Measurements from ENCODE around the gene ASB10.

ASB10 gene

GRCh38 chr7:151191544-151191943, 4.5 kb upstream of the ASB10 start:
- no peaks in the 10 kb centered on the region for H3K4me1 ChIP-seq (ENCODE audit: control insufficient read depth in 1 of 2, insufficient read depth in 2 of 2, low read length in 2 of 2)
- no peaks in the 10 kb centered on the region for H3K9me3 ChIP-seq (ENCODE audit: control insufficient read depth in 1 of 2, low read length in 2 of 2)
- no peak overlapping the region for H3K9ac ChIP-seq (ENCODE audit: low read depth in 1 of 2, low read length in 2 of 2)
- H3K27ac ChIP-seq (ENCODE audit: low read depth, low read length) = no peak overlapping the region
- H3K36me3 ChIP-seq (ENCODE audit: control insufficient read depth in 1 of 2, insufficient read depth in 2 of 2, low read length in 2 of 2) = no peaks in the 10 kb centered on the region
- H3K4me3 ChIP-seq (ENCODE audit: low read depth in 1 of 2, low read length in 2 of 2) = no peak overlapping the region
- H3K27me3 ChIP-seq (ENCODE audit: control insufficient read depth in 1 of 2, insufficient read depth in 2 of 2, low read length in 2 of 2) = peaks cover 12 to 13% of the 10 kb centered on the region in 2 donors

- H3K27me3 ChIP-seq (ENCODE audit: control insufficient read depth in 1 of 2, insufficient read depth in 2 of 2, low read length in 2 of 2) = no peaks in the 10 kb centered on the region
- H3K36me3 ChIP-seq (ENCODE audit: control insufficient read depth in 1 of 2, insufficient read depth in 2 of 2, low read length in 2 of 2) = no peaks in the 10 kb centered on the region
- H3K27ac ChIP-seq (ENCODE audit: low read depth, low read length) = no peak overlapping the region
Observed at GRCh38 chr7:151189038-151189437, 2.0 kb upstream of the ASB10 start.

GRCh38 chr7:151188252-151188542, 1.1 kb upstream of the ASB10 start:
- Histone ChIP-seq H3K27ac (ENCODE audit: low read depth, low read length) (no peak overlapping the region), H3K4me1 (ENCODE audit: control insufficient read depth in 1 of 2, insufficient read depth in 2 of 2, low read length in 2 of 2) (no peaks in the 10 kb centered on the region), H3K9ac (ENCODE audit: low read depth in 1 of 2, low read length in 2 of 2) (no peak overlapping the region), H3K9me3 (ENCODE audit: control insufficient read depth in 1 of 2, low read length in 2 of 2) (no peaks in the 10 kb centered on the region), H3K4me3 (ENCODE audit: low read depth in 1 of 2, low read length in 2 of 2) (no peak overlapping the region), H3K36me3 (ENCODE audit: control insufficient read depth in 1 of 2, insufficient read depth in 2 of 2, low read length in 2 of 2) (no peaks in the 10 kb centered on the region), H3K27me3 (ENCODE audit: control insufficient read depth in 1 of 2, insufficient read depth in 2 of 2, low read length in 2 of 2) (no peaks in the 10 kb centered on the region)

More at GRCh38 chr7:151189038-151189437, 2.0 kb upstream of the ASB10 start:
- no peaks in the 10 kb centered on the region for H3K4me1 ChIP-seq (ENCODE audit: control insufficient read depth in 1 of 2, insufficient read depth in 2 of 2, low read length in 2 of 2)
- H3K9me3 ChIP-seq (ENCODE audit: control insufficient read depth in 1 of 2, low read length in 2 of 2) = no peaks in the 10 kb centered on the region
- H3K4me3 ChIP-seq (ENCODE audit: low read depth in 1 of 2, low read length in 2 of 2) = no peak overlapping the region
- H3K9ac ChIP-seq (ENCODE audit: low read depth in 1 of 2, low read length in 2 of 2) = no peak overlapping the region

GRCh38 chr7:151187409-151188251, 580 bp upstream of the ASB10 start:
- no peaks in the 10 kb centered on the region for H3K4me1 ChIP-seq (ENCODE audit: control insufficient read depth in 1 of 2, insufficient read depth in 2 of 2, low read length in 2 of 2)
- no peak overlapping the region for H3K27ac ChIP-seq (ENCODE audit: low read depth, low read length)
- H3K9ac ChIP-seq (ENCODE audit: low read depth in 1 of 2, low read length in 2 of 2) = no peak overlapping the region
- H3K36me3 ChIP-seq (ENCODE audit: control insufficient read depth in 1 of 2, insufficient read depth in 2 of 2, low read length in 2 of 2) = no peaks in the 10 kb centered on the region
- H3K9me3 ChIP-seq (ENCODE audit: control insufficient read depth in 1 of 2, low read length in 2 of 2) = no peaks in the 10 kb centered on the region
- H3K4me3 ChIP-seq (ENCODE audit: low read depth in 1 of 2, low read length in 2 of 2) = no peak overlapping the region
- H3K27me3 ChIP-seq (ENCODE audit: control insufficient read depth in 1 of 2, insufficient read depth in 2 of 2, low read length in 2 of 2) = no peaks in the 10 kb centered on the region

- no peak overlapping the region for H3K27ac ChIP-seq (ENCODE audit: low read depth, low read length)
- no peaks in the 10 kb centered on the region for H3K27me3 ChIP-seq (ENCODE audit: control insufficient read depth in 1 of 2, insufficient read depth in 2 of 2, low read length in 2 of 2)
- H3K4me3 ChIP-seq (ENCODE audit: low read depth in 1 of 2, low read length in 2 of 2) = no peak overlapping the region
- H3K36me3 ChIP-seq (ENCODE audit: control insufficient read depth in 1 of 2, insufficient read depth in 2 of 2, low read length in 2 of 2) = no peaks in the 10 kb centered on the region
- H3K4me1 ChIP-seq (ENCODE audit: control insufficient read depth in 1 of 2, insufficient read depth in 2 of 2, low read length in 2 of 2) = no peaks in the 10 kb centered on the region
- no peaks in the 10 kb centered on the region for H3K9me3 ChIP-seq (ENCODE audit: control insufficient read depth in 1 of 2, low read length in 2 of 2)
- H3K9ac ChIP-seq (ENCODE audit: low read depth in 1 of 2, low read length in 2 of 2) = no peak overlapping the region
Observed at GRCh38 chr7:151185762-151186639, 1.0 kb downstream of the ASB10 start.

GRCh38 chr7:151181011-151181431, 6.0 kb downstream of the ASB10 start:
- Histone ChIP-seq H3K27me3 (ENCODE audit: control insufficient read depth in 1 of 2, insufficient read depth in 2 of 2, low read length in 2 of 2) (peaks cover under 1 to 10% of the 10 kb centered on the region in 2 donors), H3K4me3 (ENCODE audit: low read depth in 1 of 2, low read length in 2 of 2) (no peak overlapping the region), H3K36me3 (ENCODE audit: control insufficient read depth in 1 of 2, insufficient read depth in 2 of 2, low read length in 2 of 2) (no peaks in the 10 kb centered on the region), H3K4me1 (ENCODE audit: control insufficient read depth in 1 of 2, insufficient read depth in 2 of 2, low read length in 2 of 2) (no peaks in the 10 kb centered on the region), H3K9me3 (ENCODE audit: control insufficient read depth in 1 of 2, low read length in 2 of 2) (no peaks in the 10 kb centered on the region), H3K27ac (ENCODE audit: low read depth, low read length) (no peak overlapping the region), H3K9ac (ENCODE audit: low read depth in 1 of 2, low read length in 2 of 2) (no peak overlapping the region)

GRCh38 chr7:151179946-151180345, 7.1 kb downstream of the ASB10 start:
- Histone ChIP-seq H3K27me3 (ENCODE audit: control insufficient read depth in 1 of 2, insufficient read depth in 2 of 2, low read length in 2 of 2) (peaks cover 3 to 14% of the 10 kb centered on the region in 2 donors), H3K4me1 (ENCODE audit: control insufficient read depth in 1 of 2, insufficient read depth in 2 of 2, low read length in 2 of 2) (no peaks in the 10 kb centered on the region), H3K9me3 (ENCODE audit: control insufficient read depth in 1 of 2, low read length in 2 of 2) (no peaks in the 10 kb centered on the region), H3K27ac (ENCODE audit: low read depth, low read length) (no peak overlapping the region), H3K4me3 (ENCODE audit: low read depth in 1 of 2, low read length in 2 of 2) (no peak overlapping the region), H3K36me3 (ENCODE audit: control insufficient read depth in 1 of 2, insufficient read depth in 2 of 2, low read length in 2 of 2) (no peaks in the 10 kb centered on the region), H3K9ac (ENCODE audit: low read depth in 1 of 2, low read length in 2 of 2) (no peak overlapping the region)

GRCh38 chr7:151179287-151179860, 7.7 kb downstream of the ASB10 start:
- no peaks in the 10 kb centered on the region for H3K36me3 ChIP-seq (ENCODE audit: control insufficient read depth in 1 of 2, insufficient read depth in 2 of 2, low read length in 2 of 2)
- H3K4me1 ChIP-seq (ENCODE audit: control insufficient read depth in 1 of 2, insufficient read depth in 2 of 2, low read length in 2 of 2) = no peaks in the 10 kb centered on the region
- no peak overlapping the region for H3K27ac ChIP-seq (ENCODE audit: low read depth, low read length)
- H3K9ac ChIP-seq (ENCODE audit: low read depth in 1 of 2, low read length in 2 of 2) = no peak overlapping the region
- H3K4me3 ChIP-seq (ENCODE audit: low read depth in 1 of 2, low read length in 2 of 2) = no peak overlapping the region
- peaks cover 3 to 14% of the 10 kb centered on the region in 2 donors for H3K27me3 ChIP-seq (ENCODE audit: control insufficient read depth in 1 of 2, insufficient read depth in 2 of 2, low read length in 2 of 2)
- no peaks in the 10 kb centered on the region for H3K9me3 ChIP-seq (ENCODE audit: control insufficient read depth in 1 of 2, low read length in 2 of 2)

GRCh38 chr7:151178831-151179230, 8.2 kb downstream of the ASB10 start:
- Histone ChIP-seq H3K36me3 (ENCODE audit: control insufficient read depth in 1 of 2, insufficient read depth in 2 of 2, low read length in 2 of 2) (no peaks in the 10 kb centered on the region), H3K27me3 (ENCODE audit: control insufficient read depth in 1 of 2, insufficient read depth in 2 of 2, low read length in 2 of 2) (peaks cover 3 to 14% of the 10 kb centered on the region in 2 donors), H3K4me3 (ENCODE audit: low read depth in 1 of 2, low read length in 2 of 2) (no peak overlapping the region), H3K4me1 (ENCODE audit: control insufficient read depth in 1 of 2, insufficient read depth in 2 of 2, low read length in 2 of 2) (no peaks in the 10 kb centered on the region), H3K9me3 (ENCODE audit: control insufficient read depth in 1 of 2, low read length in 2 of 2) (no peaks in the 10 kb centered on the region), H3K27ac (ENCODE audit: low read depth, low read length) (no peak overlapping the region), H3K9ac (ENCODE audit: low read depth in 1 of 2, low read length in 2 of 2) (no peak overlapping the region)

- no peaks in the 10 kb centered on the region for H3K4me1 ChIP-seq (ENCODE audit: control insufficient read depth in 1 of 2, insufficient read depth in 2 of 2, low read length in 2 of 2)
- H3K36me3 ChIP-seq (ENCODE audit: control insufficient read depth in 1 of 2, insufficient read depth in 2 of 2, low read length in 2 of 2) = no peaks in the 10 kb centered on the region
- H3K27me3 ChIP-seq (ENCODE audit: control insufficient read depth in 1 of 2, insufficient read depth in 2 of 2, low read length in 2 of 2) = peaks cover 3 to 16% of the 10 kb centered on the region in 2 donors
- no peak overlapping the region for H3K27ac ChIP-seq (ENCODE audit: low read depth, low read length)
- H3K9ac ChIP-seq (ENCODE audit: low read depth in 1 of 2, low read length in 2 of 2) = no peak overlapping the region
- H3K9me3 ChIP-seq (ENCODE audit: control insufficient read depth in 1 of 2, low read length in 2 of 2) = no peaks in the 10 kb centered on the region
- no peak overlapping the region for H3K4me3 ChIP-seq (ENCODE audit: low read depth in 1 of 2, low read length in 2 of 2)
Observed at GRCh38 chr7:151178236-151178635, 8.8 kb downstream of the ASB10 start.
